DND-41 (cell line): ENCODE results near the gene DSCAML1.

Experiments used
- EZH2 ChIP-seq: IDR thresholded peaks from 3 replicates; pipeline ENCODE4 v1.6.1; 2012; ENCODE audit warnings: borderline replicate concordance, low read depth, mild to moderate bottlenecking, moderate library complexity, low read length, inconsistent platforms; ENCODE audit not compliant: severe bottlenecking
- TF ChIP-seq, protein P1 (sequence below): IDR thresholded peaks from 2 replicates; pipeline ENCODE4 v1.5.1; 2012; ENCODE audit warnings: borderline replicate concordance, low read length, moderate library complexity, mild to moderate bottlenecking; ENCODE audit not compliant: poor library complexity, severe bottlenecking; ENCODE audit errors: extremely low read depth

- TF ChIP-seq, protein P1, sequence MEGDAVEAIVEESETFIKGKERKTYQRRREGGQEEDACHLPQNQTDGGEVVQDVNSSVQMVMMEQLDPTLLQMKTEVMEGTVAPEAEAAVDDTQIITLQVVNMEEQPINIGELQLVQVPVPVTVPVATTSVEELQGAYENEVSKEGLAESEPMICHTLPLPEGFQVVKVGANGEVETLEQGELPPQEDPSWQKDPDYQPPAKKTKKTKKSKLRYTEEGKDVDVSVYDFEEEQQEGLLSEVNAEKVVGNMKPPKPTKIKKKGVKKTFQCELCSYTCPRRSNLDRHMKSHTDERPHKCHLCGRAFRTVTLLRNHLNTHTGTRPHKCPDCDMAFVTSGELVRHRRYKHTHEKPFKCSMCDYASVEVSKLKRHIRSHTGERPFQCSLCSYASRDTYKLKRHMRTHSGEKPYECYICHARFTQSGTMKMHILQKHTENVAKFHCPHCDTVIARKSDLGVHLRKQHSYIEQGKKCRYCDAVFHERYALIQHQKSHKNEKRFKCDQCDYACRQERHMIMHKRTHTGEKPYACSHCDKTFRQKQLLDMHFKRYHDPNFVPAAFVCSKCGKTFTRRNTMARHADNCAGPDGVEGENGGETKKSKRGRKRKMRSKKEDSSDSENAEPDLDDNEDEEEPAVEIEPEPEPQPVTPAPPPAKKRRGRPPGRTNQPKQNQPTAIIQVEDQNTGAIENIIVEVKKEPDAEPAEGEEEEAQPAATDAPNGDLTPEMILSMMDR = no peak
- no peak for TF ChIP-seq EZH2
Measured at GRCh38 chr11:117489999-117490679, 306.9 kb downstream of the DSCAML1 start.
